Progenitor cell of endocrine pancreas (in vitro differentiated cells): ENCODE results near the gene VEPH1. TPM values are rescaled to one million over a fixed set of nuclear protein-coding genes. Genes with fewer than 3 reads are reported as not detected.

ENCODE experiments used
- DNase-seq: peaks from one replicate; pipeline ENCODE4 v3.0.0; 2021; ENCODE audit warnings: low spot score; ENCODE audit not compliant: unreplicated experiment
- H3K27ac Mint-ChIP-seq: 2 replicates; pipeline ENCODE4 v1.8.0; 2021; ENCODE audit warnings: mild to moderate bottlenecking, moderate library complexity, mixed read lengths
- H3K27me3 Mint-ChIP-seq: 2 replicates; pipeline ENCODE4 v1.8.0; 2021; ENCODE audit warnings: mixed read lengths
- H3K36me3 Mint-ChIP-seq: 2 replicates; pipeline ENCODE4 v1.8.0; 2022; ENCODE audit warnings: mixed read lengths; ENCODE audit not compliant: insufficient read depth
- H3K4me1 Mint-ChIP-seq: 2 replicates; pipeline ENCODE4 v1.8.0; 2021; ENCODE audit warnings: low read depth, mixed read lengths
- H3K4me3 Mint-ChIP-seq: 2 replicates; pipeline ENCODE4 v1.8.0; 2021; ENCODE audit warnings: low read depth, mild to moderate bottlenecking, moderate library complexity, mixed read lengths
- H3K9me3 Mint-ChIP-seq: 2 replicates; pipeline ENCODE4 v1.8.0; 2021; ENCODE audit warnings: low read depth, mixed read lengths
- CTCF ChIP-seq: fragments of 200-600 bp; sonication (generic); IDR thresholded peaks from one replicate; pipeline ENCODE4 v1.5.0; 2021; ENCODE audit warnings: antibody characterized with exemption, mild to moderate bottlenecking; ENCODE audit not compliant: unreplicated experiment
- total RNA-seq: library from RNA; stranded (reverse); gene quantifications from 2 replicates; pipeline ENCODE4 v1.2.1, GENCODE V29; 2021

The VEPH1 gene
- total RNA-seq, 1 donor from 2014 or later: 12.3 TPM

- DNase-seq: no peak
- Mint-ChIP-seq H3K4me1 (no peaks in the 10 kb centered on the region), H3K4me3 (no peak overlapping the region), H3K9me3 (no peaks in the 10 kb centered on the region), H3K36me3 (no peaks in the 10 kb centered on the region), H3K27me3 (peaks cover 11% of the 10 kb centered on the region), H3K27ac (no peak overlapping the region)
- no peak for TF ChIP-seq CTCF
Measured at GRCh38 chr3:157232141-157232540, 271.1 kb downstream of the VEPH1 start.

- Mint-ChIP-seq H3K4me3 (no peak overlapping the region), H3K36me3 (no peaks in the 10 kb centered on the region), H3K27me3 (peaks cover 11% of the 10 kb centered on the region), H3K27ac (no peak overlapping the region), H3K4me1 (no peaks in the 10 kb centered on the region), H3K9me3 (no peaks in the 10 kb centered on the region)
- TF ChIP-seq CTCF: no peak
- DNase-seq: no peak
Measured at GRCh38 chr3:157231071-157231470, 272.1 kb downstream of the VEPH1 start.

GRCh38 chr3:157226173-157226847 is 276.9 kb downstream of the VEPH1 start:
- Mint-ChIP-seq H3K9me3 (no peaks in the 10 kb centered on the region), H3K27ac (no peak overlapping the region), H3K4me1 (no peaks in the 10 kb centered on the region), H3K36me3 (no peaks in the 10 kb centered on the region), H3K27me3 (peaks cover 8% of the 10 kb centered on the region), H3K4me3 (no peak overlapping the region)
- DNase-seq: no peak
- TF ChIP-seq CTCF: no peak

GRCh38 chr3:157225001-157225400 is 278.2 kb downstream of the VEPH1 start:
- DNase-seq: no peak
- Mint-ChIP-seq H3K27ac (no peak overlapping the region), H3K4me3 (no peak overlapping the region), H3K9me3 (no peaks in the 10 kb centered on the region), H3K4me1 (peaks cover 2% of the 10 kb centered on the region), H3K27me3 (peaks cover 8% of the 10 kb centered on the region), H3K36me3 (no peaks in the 10 kb centered on the region)
- TF ChIP-seq CTCF: no peak

- Mint-ChIP-seq H3K27ac (no peak overlapping the region), H3K9me3 (no peaks in the 10 kb centered on the region), H3K27me3 (no peaks in the 10 kb centered on the region), H3K4me1 (peaks cover 2% of the 10 kb centered on the region), H3K36me3 (no peaks in the 10 kb centered on the region), H3K4me3 (no peak overlapping the region)
- DNase-seq: no peak
- no peak for TF ChIP-seq CTCF
Measured at GRCh38 chr3:157220883-157221282, 282.3 kb downstream of the VEPH1 start.
